Stimulated activated CD4-positive, alpha-beta T cell treated with anti-CD3 and anti-CD28 coated beads, Interleukin-4, amount 100 ng/mL, for 1 hour (primary cell): Measurements from ENCODE around the gene NUP35.
"Not testable (repeated sequence)": the region's sequence is repeated elsewhere in the genome, so short reads cannot be mapped to it uniquely, and the experiment has no call there.

Source experiments
- DNase-seq: peaks from one replicate; pipeline ENCODE4 v3.0.0-alpha.2; 2020

NUP35 gene

DNA sequence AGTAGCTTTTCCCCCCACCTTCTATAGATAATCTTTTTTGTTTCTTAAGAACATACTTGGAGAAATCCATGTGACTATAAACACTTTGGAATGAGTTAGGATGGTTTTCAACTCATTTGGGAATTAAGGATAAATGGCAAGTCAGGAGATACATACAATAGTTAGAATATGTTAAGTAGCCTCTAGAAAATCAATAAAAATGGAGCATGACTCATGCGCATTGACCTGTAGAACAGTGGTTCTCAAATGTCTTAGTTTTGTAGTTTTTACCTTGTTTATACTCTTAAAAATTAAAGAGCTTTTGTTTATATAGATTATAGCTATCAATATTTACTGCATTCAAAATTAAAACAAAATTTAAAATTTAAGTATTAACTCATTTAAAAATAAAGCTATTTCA lies 24.7 kb downstream of the NUP35 start:
- DNase-seq: no peak

DNA sequence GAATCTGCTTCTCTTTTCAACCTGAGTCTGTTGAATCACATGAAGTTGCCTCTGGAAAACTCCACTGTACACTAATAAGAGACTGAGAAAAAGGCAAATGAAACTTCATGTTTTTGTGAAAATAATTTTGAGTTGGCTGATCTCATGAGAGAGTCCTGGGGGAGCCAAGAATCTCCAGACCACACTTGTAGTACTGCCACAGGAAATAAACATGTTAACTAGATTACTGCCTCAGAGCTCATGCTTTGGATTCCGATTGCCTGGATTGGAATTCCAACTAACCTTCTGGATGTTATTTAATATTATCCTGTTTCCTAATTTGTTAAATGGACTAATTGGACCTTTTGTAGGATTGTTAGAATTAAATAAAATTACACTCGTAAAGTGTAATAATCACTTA lies 25.2 kb downstream of the NUP35 start:
- no peak for DNase-seq

GRCh38 chr2:183152280-183152679 lies 28.0 kb downstream of the NUP35 start:
- DNase-seq: not testable (repeated sequence)

GRCh38 chr2:183153967-183154366 lies 29.7 kb downstream of the NUP35 start:
- DNase-seq: no peak

GRCh38 chr2:183154772-183155171 lies 30.5 kb downstream of the NUP35 start:
- DNase-seq: not testable (repeated sequence)

- no peak for DNase-seq
Measured at GRCh38 chr2:183157131-183157530, 32.9 kb downstream of the NUP35 start.

GRCh38 chr2:183162362-183162761 lies 38.1 kb downstream of the NUP35 start:
- no peak for DNase-seq

- no peak for DNase-seq
Measured at GRCh38 chr2:183163821-183164649, 39.8 kb downstream of the NUP35 start.

- no peak for DNase-seq
Measured at GRCh38 chr2:183164650-183165015, 40.4 kb downstream of the NUP35 start.

DNA sequence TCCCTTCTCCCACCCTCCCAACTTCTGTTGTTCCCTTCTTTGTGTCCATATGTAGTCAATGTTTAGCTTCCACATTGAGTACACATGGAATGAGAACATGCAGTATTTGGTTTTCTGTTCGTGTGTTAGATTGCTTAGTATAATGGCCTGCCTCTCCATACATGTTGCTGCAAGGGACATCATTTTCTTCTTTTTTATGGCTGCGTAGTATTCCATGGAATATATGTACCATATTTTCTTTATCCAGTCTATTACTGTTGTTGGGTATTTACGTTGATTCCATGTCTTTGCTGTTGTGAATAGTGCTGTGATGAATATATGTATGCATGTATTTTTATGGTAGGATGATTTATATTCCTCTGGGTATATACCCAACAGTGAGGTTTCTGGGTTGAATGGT lies 42.0 kb downstream of the NUP35 start:
- DNase-seq: no peak

GRCh38 chr2:183166976-183167375 lies 42.7 kb downstream of the NUP35 start:
- DNase-seq: not testable (repeated sequence)

DNA sequence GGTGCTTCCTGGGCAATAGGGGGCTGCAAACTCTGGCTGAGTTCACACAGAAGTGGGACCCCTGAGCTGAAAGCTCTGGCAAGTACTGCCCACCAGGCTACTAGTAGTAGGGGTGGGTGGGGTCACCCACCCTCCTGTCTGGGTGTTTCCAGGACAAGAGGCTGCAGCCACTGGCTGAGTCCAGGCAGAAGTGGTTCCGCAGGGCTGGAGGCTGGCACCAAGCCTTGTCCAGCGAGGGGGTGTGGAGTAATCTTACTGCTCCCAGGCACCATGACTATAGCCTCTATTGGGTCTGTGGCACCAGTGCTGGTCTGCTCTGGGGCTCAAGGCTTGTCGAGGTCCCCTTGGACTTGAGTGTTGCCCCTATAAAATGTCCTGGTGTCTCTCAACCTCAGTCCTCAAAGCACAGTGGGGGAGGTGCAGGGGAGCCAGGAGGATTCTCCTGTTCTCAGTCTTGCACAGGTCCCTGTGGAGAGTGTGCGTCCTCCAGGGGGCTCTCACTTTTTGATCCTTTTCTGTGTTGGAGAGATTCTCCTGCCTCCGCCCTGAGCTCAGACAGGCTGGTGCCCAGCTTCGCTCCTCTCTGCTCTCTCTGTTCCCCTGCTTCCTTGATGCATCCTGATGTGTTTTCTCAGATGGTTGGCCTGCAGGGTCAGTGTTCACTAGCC lies 48.1 kb downstream of the NUP35 start:
- no peak for DNase-seq

- no peak for DNase-seq
Measured at GRCh38 chr2:183179156-183179555, 54.9 kb downstream of the NUP35 start.

GRCh38 chr2:183185534-183185933 lies 61.3 kb downstream of the NUP35 start:
- DNase-seq: no peak

DNA sequence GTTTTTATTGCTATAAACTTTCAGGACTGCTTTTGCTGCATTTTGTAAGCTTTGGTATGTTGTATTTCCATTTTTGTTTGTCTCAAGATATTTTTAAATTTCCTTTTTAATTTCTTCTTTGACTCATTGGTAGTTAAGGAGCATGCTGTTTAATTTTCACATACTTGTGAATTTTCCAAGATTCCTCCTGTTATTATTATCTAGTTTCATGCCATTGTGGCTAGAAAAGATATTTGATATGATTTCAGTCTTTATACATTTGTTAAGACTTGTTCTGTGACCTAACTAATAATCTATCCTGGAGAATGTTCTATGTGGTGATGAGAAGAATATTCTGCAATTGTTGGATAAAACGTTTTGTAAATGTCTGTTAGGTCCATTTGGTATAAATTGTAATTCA lies 62.1 kb downstream of the NUP35 start:
- no peak for DNase-seq

- no peak for DNase-seq
Measured at GRCh38 chr2:183186766-183187165, 62.5 kb downstream of the NUP35 start.

DNA sequence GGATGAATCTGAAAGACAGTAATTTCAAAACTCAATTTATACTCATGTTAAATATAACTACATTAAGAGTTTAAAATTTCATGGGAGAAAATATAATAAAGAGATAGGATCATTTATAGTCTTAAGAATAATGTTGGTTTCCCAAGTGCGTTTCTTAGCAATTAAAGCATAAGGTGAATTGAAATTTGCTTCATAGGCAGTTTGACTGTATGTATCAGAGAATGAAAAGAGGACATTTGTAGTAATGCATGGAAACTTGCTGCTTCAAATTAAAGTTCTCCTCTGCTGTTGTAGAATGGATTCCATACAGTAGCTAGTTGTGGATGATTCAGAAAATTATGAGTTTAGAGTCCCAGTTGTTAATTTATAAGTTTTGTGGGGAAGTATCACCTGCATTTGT lies 68.1 kb downstream of the NUP35 start:
- no peak for DNase-seq

GRCh38 chr2:183193904-183194303 lies 69.7 kb downstream of the NUP35 start:
- no peak for DNase-seq

DNA sequence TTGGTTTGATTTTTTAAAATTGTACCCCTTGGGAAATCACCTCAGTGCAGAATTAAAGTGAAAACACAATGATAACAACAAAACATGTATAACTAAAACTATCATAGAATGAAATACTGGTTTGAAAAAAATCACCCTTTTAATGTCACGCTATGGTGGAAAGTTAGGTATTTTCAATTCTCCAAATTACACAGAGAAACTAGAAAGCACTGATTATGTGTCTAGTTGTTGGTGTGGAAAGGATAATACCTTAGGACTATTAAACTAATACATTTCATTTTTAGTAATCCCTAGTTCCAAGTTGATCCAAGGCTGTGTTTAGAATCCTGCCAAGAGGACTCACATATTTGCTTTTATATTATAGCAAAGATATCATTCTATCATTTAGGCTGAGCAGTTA lies 71.2 kb downstream of the NUP35 start:
- DNase-seq: no peak

GRCh38 chr2:183195998-183196409 lies 71.8 kb downstream of the NUP35 start:
- DNase-seq: no peak

DNA sequence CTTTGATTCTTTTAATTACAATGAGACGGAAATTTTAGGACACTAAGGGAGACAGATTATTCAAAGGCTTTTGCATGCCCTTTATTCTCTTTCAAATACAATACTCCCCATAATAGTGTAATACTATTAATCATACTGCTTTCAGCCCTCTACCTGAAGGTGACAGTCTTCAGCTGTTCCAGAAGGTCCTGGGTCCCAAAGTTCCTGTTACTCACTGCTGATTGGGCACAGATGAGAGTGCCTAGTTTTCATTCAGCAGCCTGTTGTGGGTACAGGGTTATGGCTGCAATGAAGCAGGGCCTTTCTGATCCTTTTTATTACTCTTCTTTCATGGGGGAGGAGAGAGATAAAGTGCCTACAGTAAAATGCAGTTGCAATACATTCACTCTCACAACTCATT lies 80.2 kb downstream of the NUP35 start:
- DNase-seq: no peak

GRCh38 chr2:183207110-183207509 lies 82.9 kb downstream of the NUP35 start:
- DNase-seq: no peak

- no peak for DNase-seq
Measured at GRCh38 chr2:183209395-183210028, 85.3 kb downstream of the NUP35 start.
